Posterior vena cava (tissue), 2 donors: ENCODE data around the gene STIL. TPM values are rescaled to one million over a fixed set of nuclear protein-coding genes. Genes with fewer than 3 reads are reported as not detected.

Source experiments
- DNase-seq: peaks from one replicate; pipeline ENCODE4 v3.0.0-alpha.2; 2020; ENCODE audit warnings: low spot score
- intact Hi-C, 2 donors: fragments of 100-400 bp; cut with DNase I; formaldehyde crosslinking; loops; one replicate each; pipeline versions ENCODE4 v1.14.1 to v1.14.2; 2022 to 2023
- total RNA-seq, 2 donors: library from RNA; stranded (reverse); fragmentation: NEBNext Ultra II Directional; extraction: Animal tissue kit (Norgen Biotek cat#: 25700); gene quantifications; one replicate each; pipeline ENCODE4 v1.2.1, GENCODE V29; 2021
- donor health status: DM: yes; HTN: yes; CAD: no.
- donor health status: DM: yes; HTN: yes; CAD: no.

STIL gene
- total RNA-seq, 2 donors from 2014 or later = 0.86 to 1.1 TPM

DNA sequence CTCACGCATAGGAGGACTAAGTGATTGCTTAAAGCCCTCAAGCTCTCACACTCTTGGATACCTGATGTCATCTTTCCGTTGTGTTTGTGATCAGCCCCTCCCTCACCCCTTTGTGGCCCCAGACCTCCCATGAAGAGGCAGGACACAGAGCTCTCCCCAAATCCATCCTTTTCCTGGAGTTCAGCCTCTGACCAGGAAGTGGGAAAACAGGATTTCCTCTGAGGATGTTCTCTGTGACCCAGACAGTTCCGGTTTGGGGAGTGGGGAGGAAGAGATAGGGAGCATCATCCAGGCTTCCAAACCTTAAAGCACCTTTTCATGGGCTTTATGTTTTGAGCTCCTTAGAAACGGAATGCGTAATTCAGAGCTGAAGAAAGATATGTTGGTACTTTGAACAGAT is 70.0 kb downstream of the STIL start:
- DNase-seq = no peak
- intact Hi-C loops = loop anchor here in 1 of 2 donors (5.0 kb wide), 1 partner anchor 1053 kb away; no protein-coding TSS in a partner anchor

DNA sequence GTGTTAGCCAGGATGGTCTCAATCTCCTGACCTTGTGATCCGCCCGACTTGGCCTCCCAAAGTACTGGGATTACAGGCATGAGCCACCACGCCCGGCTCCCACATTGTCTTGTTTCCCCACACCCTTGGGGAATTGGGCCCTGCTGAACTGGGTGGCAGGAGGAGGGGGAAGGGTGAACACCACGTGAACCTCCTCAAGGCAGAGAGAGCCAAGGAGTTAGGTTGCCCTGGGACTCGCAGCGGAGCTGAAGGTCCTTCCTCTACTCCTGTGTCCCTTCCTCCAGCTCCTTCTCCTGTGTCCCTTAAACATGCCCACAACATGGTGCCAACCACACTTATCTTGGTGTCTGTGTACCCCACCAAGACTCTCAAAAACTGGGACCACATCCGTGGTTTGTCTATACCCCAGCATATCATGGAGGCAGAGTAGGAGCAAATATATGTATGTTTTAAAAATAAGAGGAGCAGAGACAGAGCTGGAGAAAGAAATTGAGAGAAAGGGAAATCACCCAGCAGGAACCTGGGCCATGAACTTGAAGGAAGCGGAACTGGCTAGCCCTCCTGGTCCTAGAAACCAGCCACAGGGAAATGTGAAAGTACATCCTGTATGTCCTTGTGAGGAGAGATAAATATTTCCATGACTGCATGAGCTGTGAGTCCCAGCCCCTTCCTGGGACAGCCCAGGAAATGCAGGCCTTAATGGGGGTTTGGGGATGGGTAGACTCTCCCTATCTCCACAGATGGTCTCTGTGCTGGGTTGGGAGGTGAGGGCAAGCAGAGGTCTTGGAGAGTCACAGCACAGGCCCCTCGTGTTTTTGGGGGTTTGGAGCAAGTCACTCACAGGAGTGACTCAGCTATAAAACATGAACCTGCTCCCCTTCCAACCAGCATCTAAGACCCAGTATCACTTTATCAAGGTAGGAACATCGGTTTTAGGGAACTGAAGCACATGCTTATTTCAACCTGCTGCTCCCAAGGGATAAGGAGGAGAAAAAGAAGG is 72.5 kb downstream of the STIL start:
- no peak for DNase-seq
- intact Hi-C loops = loop anchor here in 1 of 2 donors (5.0 kb wide), 1 partner anchor 1056 kb away; no protein-coding TSS in a partner anchor

DNA sequence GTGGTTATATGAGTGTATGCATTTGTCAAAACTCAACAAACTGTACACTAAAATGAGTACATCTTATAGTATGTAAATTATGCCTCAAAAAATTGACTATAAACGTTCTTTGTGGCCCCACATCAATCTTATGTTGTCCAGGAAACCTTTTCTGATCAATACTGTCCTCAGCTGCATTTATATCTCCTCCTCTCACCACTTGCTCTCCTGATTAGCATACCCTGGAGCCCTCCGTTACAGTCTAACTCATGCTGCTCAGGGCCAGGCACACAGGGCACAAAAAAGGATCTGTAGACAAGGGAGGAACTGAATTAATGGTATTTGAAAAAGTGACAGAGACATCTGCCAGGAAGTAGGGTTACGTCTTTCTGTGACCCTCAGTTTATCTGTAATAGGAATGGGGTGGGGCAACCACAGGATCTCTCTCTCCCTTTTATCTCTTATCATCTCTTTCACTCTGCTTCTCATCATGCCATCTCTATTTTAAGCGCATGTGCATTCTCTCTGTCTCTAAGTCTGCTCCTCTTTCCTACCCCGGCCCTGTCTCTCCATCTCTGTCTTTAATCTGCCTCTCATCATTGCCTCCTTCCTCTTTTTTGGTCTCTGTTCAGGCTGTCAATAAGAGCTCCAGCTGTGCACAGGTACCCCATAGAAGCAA is 74.9 kb downstream of the STIL start:
- intact Hi-C loops = no loop called here
- DNase-seq = no peak

DNA sequence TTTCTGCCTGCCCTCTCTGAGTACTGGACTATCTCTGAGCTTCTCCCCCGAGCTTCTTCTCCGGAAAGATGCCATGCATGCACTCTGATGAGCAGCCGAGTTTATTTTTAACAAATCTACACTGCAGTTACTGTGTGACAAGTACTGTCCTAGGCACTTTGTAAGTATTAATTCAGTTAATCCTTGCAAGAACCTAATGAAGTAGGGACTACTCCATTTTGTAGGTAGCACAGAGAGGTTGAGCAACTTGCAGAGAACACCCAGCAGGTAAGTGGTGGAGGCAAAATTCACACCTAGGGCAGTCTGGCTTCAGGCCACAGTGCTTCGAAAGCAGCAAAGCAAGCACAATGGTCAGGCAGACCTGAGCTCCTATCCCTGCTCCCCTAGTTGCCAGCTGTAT is 78.1 kb downstream of the STIL start:
- DNase-seq = no peak
- intact Hi-C loops = no loop called here

DNA sequence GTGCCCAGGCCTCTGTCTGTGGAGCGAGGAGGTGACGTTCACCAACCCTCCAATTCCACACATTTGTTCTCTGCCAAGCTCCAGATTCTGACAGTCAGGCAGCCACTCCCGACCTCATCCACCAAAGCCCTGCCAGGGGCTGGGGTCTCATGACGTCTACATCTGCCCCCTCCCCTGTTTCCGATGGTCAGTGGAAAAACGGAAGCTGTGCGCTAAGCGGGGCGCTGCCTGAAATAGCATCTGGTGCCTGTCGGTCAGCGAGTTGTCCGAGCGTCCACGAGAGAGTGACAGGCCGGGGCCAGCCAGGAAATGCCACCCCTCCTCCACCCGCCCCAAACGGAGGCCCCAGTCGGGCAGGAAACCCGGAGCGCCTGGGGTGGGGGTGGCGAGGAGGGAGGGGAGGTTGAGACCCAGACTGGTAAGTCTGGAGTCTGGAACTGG is 78.7 kb downstream of the STIL start:
- intact Hi-C loops = no loop called here
- DNase-seq = no peak

DNA sequence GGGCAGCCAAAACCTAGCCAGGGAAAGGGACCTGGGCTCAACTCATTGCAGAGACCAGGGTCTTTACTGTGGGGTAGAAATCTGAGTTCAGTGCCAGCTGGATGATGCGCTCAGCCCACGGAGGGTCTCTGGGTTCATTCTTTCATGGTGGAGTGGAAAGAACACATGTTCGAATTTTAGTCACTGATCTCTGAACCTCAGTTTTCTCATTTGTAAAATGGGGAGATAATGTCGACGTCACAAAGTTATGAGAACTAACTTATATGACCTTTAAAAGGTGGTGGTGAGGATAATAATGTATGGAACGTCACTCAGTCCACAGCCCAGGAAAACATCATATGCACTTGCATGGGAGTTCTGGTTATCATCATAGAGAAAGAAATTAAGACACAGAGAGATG is 80.8 kb downstream of the STIL start:
- DNase-seq = no peak
- intact Hi-C loops = loop anchor here in 1 of 2 donors (5.0 kb wide), 1 partner anchor 41 kb away; the partner anchor contains the start of gene PDZK1IP1

DNA sequence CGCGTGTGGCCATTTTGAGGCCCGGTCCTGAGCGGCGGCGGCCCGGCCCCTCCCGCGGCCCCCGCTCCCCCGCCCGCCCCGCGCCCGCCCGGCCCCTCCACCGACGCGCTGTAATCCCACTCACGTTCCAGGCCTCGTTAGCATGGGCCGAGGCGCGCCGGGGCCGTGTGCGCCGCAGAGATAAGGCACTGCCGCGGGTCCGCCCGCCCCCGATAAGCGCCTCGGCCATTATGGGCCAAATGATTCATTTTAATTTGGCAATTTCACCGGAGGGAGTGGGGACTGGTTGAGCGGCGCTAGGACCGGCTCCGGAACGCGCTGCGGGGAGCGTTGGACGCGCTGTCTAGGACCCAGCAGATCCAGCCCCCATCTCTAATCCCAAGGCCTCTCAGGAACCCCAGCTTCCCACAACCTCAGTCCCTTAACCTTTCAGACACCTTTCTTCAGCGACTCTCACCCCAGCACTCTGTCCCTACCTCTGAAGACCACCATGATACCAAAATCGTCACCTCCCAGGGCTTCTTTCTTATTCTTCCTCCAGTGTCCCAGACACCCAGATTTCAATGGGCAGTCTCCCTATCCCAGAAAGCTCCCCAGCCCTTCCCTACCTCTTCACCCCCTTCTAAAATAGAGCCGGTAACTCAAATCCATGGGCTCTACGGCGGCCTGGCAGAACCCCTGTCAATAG is 81.6 kb downstream of the STIL start, which contains the start of gene TAL1:
Gene TAL1 (minus strand): TSS at position 39 of the 688 bp plus-strand sequence. CDS start 6,337 bp downstream, outside the sequence.
- intact Hi-C loops = loop anchor here in 1 of 2 donors (5.0 kb wide), 1 partner anchor 40 kb away; the partner anchor contains the start of gene PDZK1IP1
- DNase-seq = no peak

DNA sequence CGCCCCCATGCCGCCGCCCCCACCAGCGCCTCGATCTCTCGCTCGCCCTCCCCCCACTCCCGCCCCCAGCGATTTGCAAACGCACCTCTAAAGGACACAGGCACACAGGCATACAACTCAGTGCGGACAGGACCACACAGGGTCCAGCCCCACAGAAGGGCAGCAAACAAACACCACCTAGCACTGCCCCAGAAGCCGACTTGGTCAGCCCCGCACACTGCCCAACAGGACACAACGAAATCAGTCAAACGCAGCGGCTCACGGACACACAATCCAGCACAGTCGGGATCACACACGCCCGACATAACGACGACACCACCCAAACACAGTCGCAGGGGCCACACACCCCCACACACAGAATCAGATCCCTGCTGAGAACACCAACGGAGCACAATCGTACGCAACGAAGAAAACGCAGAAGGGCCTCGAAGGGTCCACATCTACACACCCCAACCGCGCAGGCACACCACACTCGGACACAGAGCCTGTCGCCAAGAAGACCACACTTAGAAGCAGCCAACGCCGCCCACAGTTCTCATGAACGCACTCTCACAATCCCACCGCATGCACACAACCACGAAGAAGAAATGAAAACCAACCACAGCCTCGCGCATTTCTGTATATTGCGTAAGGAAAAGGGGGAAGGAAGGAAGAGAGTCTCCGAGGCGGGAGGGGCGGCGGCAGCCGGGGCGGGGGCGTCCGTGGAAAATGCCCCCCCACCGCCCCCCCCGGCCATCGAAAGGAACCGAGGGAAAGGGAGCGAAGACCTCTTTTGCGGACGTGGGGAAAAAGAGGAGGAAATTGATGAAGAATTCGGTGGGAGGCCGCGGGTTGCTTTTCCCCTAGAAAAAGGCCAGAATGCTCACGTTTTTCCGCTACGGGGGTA is 82.4 kb downstream of the STIL start:
- intact Hi-C loops = loop anchor here in 1 of 2 donors (5.0 kb wide), 1 partner anchor 39 kb away; the partner anchor contains the start of gene PDZK1IP1
- DNase-seq = no peak

DNA sequence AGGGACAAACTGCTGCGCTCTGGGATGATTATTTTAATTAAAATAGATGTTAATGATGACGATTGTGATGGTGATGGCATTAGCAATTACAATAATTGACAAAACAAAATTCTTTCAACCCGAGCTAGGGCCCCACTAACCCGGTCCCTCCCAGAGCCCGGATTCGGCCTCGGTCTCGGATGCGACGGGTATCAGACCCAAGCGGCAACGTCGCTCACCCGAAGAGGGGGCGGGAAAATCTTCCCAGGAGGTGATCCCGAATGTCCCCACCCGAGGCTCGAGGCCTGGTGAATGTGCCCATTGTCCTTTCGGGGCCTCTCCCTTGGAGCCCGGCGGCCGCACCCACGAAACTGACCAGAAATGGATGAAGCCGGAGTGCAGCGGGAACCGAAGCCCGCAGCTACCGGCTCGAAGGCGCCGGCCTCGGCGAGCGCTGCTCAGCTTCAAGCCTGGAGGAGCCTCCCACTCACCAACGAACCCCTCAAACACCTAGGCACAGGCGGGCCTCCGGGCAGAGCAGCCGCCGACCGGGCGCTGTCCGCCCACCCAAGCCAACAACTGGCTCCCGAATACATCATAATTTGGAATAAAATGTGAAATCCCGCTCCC is 83.2 kb downstream of the STIL start:
- no peak for DNase-seq
- intact Hi-C loops = loop anchor here in 1 of 2 donors (5.0 kb wide), 1 partner anchor 38 kb away; the partner anchor contains the start of gene PDZK1IP1

DNA sequence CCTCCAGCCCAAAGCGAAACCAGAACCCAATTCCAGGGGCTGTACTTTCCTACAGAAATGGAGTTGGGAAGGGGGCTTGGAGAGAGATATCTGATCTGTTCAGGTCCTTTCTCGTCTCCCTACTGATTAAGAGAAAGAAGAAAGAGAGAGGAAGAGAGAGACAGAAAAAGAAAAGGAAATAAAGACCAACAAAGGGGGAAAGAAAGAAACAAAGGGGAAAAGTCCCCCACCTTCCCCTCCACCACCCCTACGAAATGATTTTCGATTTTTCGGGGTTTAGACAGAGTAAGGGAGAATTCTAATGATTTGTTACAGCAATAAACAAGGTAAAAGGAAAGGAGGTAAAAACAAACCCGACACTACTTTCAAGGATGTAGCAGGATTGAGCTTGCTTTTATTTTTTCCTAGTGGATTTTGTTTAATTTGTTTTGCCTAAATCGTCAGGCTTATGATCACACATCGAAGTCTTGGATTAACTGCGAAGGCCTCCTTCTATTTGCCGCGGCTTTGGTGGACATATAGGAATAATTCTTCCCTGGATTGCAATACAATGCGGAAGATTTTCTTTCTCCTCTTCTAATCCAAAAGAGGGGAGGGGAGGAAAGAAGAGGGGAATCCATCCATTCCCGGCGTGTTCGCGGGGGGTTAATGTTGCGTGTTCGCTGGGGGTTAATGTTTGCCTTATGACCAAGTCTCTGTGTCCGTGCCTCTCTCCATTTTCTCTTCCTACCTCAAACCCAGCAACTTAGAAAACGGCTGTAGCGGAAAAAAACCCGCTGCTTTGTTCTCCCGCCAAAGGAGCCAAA is 83.9 kb downstream of the STIL start:
- intact Hi-C loops = loop anchor here in 1 of 2 donors (5.0 kb wide), 1 partner anchor 38 kb away; the partner anchor contains the start of gene PDZK1IP1
- DNase-seq = no peak

DNA sequence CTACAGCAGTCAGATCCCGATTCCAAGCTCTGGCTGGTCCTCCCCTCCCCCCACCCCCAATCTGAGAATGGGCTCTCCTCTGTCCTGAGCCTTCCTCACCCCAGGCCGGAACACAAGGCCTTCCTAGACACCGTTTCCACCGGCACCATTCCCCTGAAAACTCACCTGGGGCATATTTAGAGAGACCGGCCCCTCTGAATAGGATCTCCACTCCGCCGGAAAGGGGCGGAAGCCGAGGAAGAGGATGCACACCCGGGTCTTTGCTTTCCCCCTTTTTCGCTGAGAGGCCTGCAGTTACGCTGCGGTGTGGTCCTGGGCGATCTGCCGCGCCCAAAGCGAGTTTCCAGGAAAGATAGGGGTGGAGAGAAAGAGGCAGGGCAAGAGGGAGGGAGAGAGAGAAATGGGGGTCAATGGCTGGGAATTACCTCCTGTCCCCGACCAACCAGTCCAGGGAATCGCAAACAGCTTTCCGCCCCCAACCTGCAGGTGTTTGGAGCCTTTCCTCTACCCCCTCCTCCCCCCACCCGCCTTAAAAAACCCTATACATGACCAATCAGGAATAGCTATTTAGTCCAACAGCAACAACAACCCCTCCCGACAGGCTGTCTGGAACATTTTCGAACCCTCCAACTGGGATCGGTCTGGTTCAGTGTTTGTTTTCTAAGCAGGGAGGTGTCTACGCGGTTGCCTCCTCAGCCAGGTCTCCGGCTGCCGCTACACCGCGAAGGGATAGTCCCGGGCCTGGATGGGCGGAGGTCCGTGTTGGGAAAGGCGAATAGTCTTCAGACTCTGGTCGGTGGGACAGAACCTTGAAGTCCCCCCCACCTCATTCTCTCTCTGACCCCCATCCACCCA is 84.7 kb downstream of the STIL start:
- intact Hi-C loops = no loop called here
- no peak for DNase-seq

DNA sequence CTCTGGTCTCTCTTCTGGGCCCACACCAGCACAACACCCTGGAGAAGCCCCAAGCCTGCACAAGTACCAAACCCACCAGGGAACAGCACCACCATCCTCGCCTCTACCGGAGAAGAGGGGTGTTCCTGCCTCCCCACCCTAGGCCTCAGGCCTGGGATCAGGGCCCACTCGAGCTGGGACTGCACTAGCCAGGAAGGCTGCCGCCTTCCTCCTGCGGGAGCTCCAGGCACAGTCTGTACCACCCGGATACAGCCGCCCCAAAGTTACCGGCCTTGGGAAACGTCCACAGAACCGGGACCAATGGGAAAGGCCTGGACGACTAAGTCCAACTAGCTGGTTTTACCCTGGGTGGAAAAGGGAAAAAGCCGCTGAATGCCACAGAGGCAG is 85.3 kb downstream of the STIL start:
- intact Hi-C loops = no loop called here
- DNase-seq = no peak

DNA sequence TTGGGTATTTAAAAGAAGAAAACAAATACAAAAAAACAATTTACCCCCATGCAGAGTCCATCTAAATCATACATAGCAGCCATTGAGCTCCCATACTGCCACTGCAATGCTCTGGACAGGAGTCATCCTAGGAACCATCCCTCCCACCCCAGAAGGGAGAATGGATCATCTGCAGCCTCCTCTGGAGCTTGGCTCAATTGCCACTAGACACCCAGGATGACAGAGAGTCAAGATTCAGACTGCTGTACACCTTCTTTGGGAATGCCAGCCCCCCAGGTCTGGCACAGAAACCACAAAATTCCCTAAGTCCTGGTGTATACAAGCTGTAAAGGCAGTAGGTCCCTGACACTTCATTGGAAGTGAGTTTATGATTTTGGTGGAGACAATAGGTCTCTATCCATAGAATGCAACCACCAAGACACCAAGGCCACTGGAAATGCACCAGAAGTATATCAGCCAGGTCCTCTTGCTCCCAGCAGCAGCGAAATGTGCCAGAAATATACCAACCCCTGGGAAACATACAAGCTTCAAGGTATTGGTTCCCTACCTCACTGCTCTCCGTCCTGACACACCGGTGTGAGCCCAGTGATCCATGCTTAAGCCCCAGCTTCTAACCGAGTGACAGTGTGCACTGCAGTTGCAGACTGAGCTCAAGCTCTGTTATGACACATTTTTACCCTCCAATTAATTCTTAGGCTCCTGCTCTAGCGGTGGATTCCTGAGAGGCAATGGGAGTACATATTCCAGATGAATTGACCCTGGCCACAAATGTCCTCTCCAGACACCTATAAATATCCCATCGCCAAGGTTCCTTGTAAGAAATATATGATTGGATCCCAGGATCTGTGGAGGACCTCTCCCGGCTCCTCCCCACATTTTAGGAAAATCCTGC is 86.4 kb downstream of the STIL start:
- intact Hi-C loops = no loop called here
- no peak for DNase-seq

DNA sequence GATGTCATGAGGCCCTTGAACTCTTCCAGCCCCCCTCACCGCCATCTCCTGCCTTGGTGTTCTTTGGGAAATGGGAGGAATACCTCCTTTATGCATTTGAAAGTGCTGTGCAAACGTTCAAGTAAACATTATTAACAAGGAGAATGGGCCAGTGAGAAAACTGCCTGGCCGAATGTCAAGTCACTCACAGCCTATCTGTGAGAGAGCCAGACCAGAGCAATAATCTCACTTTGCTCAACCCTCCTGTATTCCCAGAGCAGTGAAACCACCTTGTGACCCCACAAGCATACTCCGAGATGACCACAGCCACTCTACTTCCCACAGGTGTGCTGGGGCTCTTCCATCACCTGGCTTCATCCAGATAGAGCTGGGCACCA is 87.1 kb downstream of the STIL start:
- no peak for DNase-seq
- intact Hi-C loops = no loop called here

DNA sequence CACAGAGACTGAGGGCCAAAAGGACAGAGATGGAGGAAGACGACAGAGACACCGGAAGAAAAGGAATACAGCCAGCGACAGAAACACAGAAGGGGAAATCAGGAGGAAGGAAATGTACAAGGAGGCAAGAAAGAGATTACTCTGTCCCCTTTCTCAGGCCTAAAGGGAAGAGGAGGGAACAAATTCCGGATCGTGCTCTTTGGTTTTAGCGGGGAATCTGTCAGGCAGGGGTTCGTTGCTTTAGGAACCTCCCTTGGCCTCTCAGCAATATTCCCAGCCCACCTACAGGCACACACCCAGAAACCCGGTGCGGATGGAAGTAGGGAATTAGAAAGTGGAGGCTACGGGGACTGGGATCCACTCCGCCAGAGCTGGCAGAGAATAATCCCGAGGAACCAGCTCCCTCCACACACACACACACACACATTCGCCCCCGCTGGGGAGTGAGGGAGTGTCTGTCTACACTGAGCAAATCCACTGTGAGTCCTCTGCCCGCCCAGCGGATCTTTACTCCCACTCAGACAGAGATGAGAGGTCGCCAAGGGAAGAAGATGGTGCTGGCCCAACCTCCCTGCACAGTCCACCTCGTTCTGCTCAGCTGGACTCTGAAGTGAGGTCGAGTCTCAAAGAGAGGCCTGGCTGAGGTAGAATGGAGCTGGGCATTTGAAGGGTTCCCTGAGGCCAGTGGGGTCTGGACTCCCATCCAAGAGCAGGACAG is 87.7 kb downstream of the STIL start:
- DNase-seq = no peak
- intact Hi-C loops = no loop called here
